Smooth muscle cell (in vitro differentiated cells): ENCODE measurements around the gene LRRK1. TPM values are rescaled to one million over a fixed set of nuclear protein-coding genes. Genes with fewer than 3 reads are reported as not detected.

ENCODE experiments used
- DNase-seq: peaks from one replicate; lab custom pipeline; 2025; ENCODE audit not compliant: unreplicated experiment; lab: John Stamatoyannopoulos, UW
- H2AFZ ChIP-seq: fragments of 200-600 bp; sonication (generic); 2 replicates; pipeline ENCODE4 v1.6.0; 2016; ENCODE audit warnings: antibody characterized with exemption, low read depth, mild to moderate bottlenecking
- H3F3A ChIP-seq: fragments of 200-600 bp; sonication (generic); 2 replicates; pipeline ENCODE4 v1.6.0; 2017; ENCODE audit warnings: antibody characterized with exemption, low read depth
- H3K27ac ChIP-seq: fragments of 200-600 bp; sonication (generic); 2 replicates; pipeline ENCODE4 v1.5.1; 2016; ENCODE audit warnings: low read depth, mild to moderate bottlenecking
- H3K27me3 ChIP-seq: fragments of 200-600 bp; sonication (generic); 2 replicates; pipeline ENCODE4 v1.6.1; 2016; ENCODE audit warnings: low read depth, mild to moderate bottlenecking
- H3K36me3 ChIP-seq: fragments of 200-600 bp; sonication (generic); 2 replicates; pipeline ENCODE4 v1.5.1; 2016; ENCODE audit warnings: low read depth
- H3K4me1 ChIP-seq: fragments of 200-600 bp; sonication (generic); 2 replicates; pipeline ENCODE4 v1.5.1; 2016; ENCODE audit warnings: low read depth
- H3K4me2 ChIP-seq: fragments of 200-600 bp; sonication (generic); 2 replicates; pipeline ENCODE4 v1.6.0; 2016; ENCODE audit warnings: mild to moderate bottlenecking
- H3K4me3 ChIP-seq: fragments of 200-600 bp; sonication (generic); 2 replicates; pipeline ENCODE4 v1.5.1; 2016; ENCODE audit warnings: mild to moderate bottlenecking
- H3K79me2 ChIP-seq: fragments of 200-600 bp; sonication (generic); 2 replicates; pipeline ENCODE4 v1.6.0; 2016; ENCODE audit warnings: low read depth, mild to moderate bottlenecking
- H3K9ac ChIP-seq: fragments of 200-600 bp; sonication (generic); 2 replicates; pipeline ENCODE4 v1.6.0; 2016; ENCODE audit warnings: low read depth
- H3K9me3 ChIP-seq: fragments of 200-600 bp; sonication (generic); replicated peaks from 2 replicates; pipeline ENCODE4 v1.5.1; 2016; ENCODE audit warnings: low read depth
- H4K20me1 ChIP-seq: fragments of 200-600 bp; sonication (generic); 2 replicates; pipeline ENCODE4 v1.6.0; 2016; ENCODE audit warnings: low read depth
- WGBS: methylation state at CpG from one replicate; pipeline ENCODE4 v1.1.7; 2016; ENCODE audit warnings: low lambda C conversion rate; 5-methylcytosine and 5-hydroxymethylcytosine counted together
- polyA plus RNA-seq: library from polyadenylated mRNA; unstranded; fragments of >200 nt; fragmentation: Nextera tagmentation; extraction: Ambion mirVana; gene quantifications from 2 replicates; pipeline ENCODE4 v1.2.1, GENCODE V29; 2016
- total RNA-seq: library from RNA; depleted of rRNA; stranded (reverse); fragments of >200 nt; gene quantifications from 2 replicates; pipeline ENCODE4 v1.2.3, GENCODE V29; 2014
- TF ChIP-seq, protein P1 (sequence below): fragments of 200-600 bp; sonication (generic); IDR thresholded peaks from 2 replicates; pipeline ENCODE4 v1.5.1; 2017; ENCODE audit warnings: borderline replicate concordance, mild to moderate bottlenecking, antibody characterized with exemption; ENCODE audit not compliant: insufficient read depth, poor library complexity, severe bottlenecking

Gene LRRK1
- total and polyA plus RNA-seq, 2 experiments from 2014 or later, result 1.1 to 1.6 TPM

DNA sequence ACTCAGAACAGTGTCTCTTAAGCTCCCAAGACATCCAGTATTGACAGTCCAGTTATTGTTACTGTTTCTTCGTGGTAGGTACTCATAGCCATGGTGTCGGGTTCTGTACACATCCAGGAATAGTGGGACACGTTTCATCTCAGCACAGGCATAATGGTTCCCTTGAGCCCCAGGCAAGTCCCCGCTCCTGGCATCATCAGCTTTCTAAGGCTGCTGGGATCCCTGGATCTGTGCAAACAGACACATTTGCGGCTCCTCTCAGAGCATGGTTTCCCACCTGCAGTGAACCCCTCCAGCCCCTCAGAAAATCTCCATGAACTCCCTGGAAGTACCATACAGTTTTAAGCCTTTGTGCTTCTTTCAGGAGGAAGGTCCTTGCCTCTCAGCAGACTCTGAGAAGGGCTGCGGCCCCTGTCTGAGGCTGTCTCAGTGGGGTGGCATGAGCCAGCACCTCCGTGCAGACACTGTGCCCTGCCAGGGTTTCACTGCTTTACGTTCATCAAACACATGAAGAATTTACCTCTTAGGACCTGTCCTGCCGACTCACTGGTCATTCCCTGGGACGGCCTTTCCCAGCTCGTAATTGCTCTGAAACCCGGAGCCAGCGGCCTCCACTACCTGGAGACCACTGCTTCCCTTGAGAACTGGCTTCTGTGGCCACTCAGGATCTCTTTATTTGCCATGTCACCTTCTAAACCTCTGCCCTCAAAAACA lies 124.9 kb downstream of the LRRK1 start:
- Histone ChIP-seq H3K4me3 (no peak overlapping the region), H4K20me1 (no peaks in the 10 kb centered on the region), H3K9ac (no peak overlapping the region), H2AFZ (no peak overlapping the region), H3K27ac (no peak overlapping the region), H3K4me1 (no peaks in the 10 kb centered on the region), H3K27me3 (no peaks in the 10 kb centered on the region), H3F3A (no peaks in the 10 kb centered on the region), H3K79me2 (no peaks in the 10 kb centered on the region), H3K9me3 (no peaks in the 10 kb centered on the region), H3K4me2 (no peak overlapping the region), H3K36me3 (no peaks in the 10 kb centered on the region)
- 95% methylated on average over 13 of the region's 13 CpGs for WGBS
- TF ChIP-seq, protein P1, sequence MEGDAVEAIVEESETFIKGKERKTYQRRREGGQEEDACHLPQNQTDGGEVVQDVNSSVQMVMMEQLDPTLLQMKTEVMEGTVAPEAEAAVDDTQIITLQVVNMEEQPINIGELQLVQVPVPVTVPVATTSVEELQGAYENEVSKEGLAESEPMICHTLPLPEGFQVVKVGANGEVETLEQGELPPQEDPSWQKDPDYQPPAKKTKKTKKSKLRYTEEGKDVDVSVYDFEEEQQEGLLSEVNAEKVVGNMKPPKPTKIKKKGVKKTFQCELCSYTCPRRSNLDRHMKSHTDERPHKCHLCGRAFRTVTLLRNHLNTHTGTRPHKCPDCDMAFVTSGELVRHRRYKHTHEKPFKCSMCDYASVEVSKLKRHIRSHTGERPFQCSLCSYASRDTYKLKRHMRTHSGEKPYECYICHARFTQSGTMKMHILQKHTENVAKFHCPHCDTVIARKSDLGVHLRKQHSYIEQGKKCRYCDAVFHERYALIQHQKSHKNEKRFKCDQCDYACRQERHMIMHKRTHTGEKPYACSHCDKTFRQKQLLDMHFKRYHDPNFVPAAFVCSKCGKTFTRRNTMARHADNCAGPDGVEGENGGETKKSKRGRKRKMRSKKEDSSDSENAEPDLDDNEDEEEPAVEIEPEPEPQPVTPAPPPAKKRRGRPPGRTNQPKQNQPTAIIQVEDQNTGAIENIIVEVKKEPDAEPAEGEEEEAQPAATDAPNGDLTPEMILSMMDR, result no peak
- no peak for DNase-seq

DNA sequence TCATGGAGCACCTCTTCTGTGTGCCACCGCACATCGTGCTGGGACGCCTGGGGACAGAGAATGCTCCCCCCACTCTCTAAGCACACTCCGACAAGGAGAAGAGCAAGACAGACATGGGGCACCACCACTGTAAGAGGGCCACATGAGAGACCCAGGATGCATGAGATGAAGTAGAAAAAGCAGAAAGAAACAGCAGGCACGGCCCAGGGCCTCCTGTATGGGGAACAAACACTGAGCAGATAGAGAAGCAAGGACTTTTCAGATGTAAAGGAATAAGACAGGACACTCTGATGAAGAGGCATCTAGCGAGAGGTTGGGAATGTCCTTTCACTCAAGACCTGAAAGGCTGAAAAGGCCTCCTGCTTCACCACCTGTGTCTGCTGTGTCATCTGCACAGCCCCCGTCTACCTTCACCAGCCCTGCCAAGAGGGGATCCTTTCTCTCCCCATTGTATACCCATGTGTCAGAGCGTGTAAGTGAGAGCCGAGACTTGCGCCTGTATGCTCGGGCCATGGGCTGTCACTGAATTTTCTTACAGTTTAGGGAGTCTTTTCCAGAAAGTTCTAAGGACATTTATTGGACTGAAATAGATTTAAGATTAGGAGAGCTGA lies 125.6 kb downstream of the LRRK1 start:
- no peak for DNase-seq
- Histone ChIP-seq H3K4me3 (no peak overlapping the region), H3K27me3 (no peaks in the 10 kb centered on the region), H3K79me2 (no peaks in the 10 kb centered on the region), H4K20me1 (no peaks in the 10 kb centered on the region), H3K36me3 (no peaks in the 10 kb centered on the region), H3F3A (no peaks in the 10 kb centered on the region), H3K27ac (no peak overlapping the region), H3K9me3 (no peaks in the 10 kb centered on the region), H2AFZ (no peak overlapping the region), H3K9ac (no peak overlapping the region), H3K4me1 (no peaks in the 10 kb centered on the region), H3K4me2 (no peak overlapping the region)
- TF ChIP-seq, protein P1, result no peak
- WGBS, result 96% methylated on average over 11 of the region's 11 CpGs

DNA sequence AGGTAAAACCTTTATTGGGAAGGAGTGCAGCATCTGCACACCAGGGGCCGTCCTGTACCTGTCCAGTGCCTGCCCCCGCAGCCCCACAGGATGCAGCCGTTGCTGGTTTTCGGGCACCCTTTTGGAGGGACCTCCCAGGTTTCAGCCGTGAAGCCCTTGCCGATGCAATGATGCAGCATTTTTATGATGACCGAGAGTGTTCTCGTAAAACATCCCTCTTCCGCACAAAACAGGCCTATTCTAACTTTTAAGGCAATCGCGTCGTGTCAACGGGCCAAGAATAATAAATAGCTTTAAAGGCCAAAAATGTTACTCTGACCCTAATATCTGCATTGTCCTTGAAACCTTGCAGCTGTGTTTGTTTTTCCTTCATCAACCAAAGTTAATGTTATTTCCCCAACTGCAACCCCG lies 126.1 kb downstream of the LRRK1 start:
- no peak for DNase-seq
- no peak overlapping the region for H3K4me3 ChIP-seq
- WGBS, result 69% methylated on average over 14 of the region's 14 CpGs

More for the DNA sequence above, 126.1 kb downstream of the LRRK1 start:
- Histone ChIP-seq H3K9me3 (no peaks in the 10 kb centered on the region), H3F3A (no peaks in the 10 kb centered on the region), H4K20me1 (no peaks in the 10 kb centered on the region), H3K36me3 (no peaks in the 10 kb centered on the region), H3K4me2 (no peak overlapping the region), H2AFZ (no peak overlapping the region), H3K79me2 (no peaks in the 10 kb centered on the region), H3K9ac (no peak overlapping the region), H3K27me3 (no peaks in the 10 kb centered on the region), H3K4me1 (no peaks in the 10 kb centered on the region), H3K27ac (no peak overlapping the region)
- TF ChIP-seq, protein P1, result no peak
